ENCODE measurements around the gene RRBP1. TPM values are rescaled to one million over a fixed set of nuclear protein-coding genes. Genes with fewer than 3 reads are reported as not detected.
A peak's percentile ranks its signal among the peaks of the same experiment; 100 is the strongest.

RRBP1 gene, protein sequence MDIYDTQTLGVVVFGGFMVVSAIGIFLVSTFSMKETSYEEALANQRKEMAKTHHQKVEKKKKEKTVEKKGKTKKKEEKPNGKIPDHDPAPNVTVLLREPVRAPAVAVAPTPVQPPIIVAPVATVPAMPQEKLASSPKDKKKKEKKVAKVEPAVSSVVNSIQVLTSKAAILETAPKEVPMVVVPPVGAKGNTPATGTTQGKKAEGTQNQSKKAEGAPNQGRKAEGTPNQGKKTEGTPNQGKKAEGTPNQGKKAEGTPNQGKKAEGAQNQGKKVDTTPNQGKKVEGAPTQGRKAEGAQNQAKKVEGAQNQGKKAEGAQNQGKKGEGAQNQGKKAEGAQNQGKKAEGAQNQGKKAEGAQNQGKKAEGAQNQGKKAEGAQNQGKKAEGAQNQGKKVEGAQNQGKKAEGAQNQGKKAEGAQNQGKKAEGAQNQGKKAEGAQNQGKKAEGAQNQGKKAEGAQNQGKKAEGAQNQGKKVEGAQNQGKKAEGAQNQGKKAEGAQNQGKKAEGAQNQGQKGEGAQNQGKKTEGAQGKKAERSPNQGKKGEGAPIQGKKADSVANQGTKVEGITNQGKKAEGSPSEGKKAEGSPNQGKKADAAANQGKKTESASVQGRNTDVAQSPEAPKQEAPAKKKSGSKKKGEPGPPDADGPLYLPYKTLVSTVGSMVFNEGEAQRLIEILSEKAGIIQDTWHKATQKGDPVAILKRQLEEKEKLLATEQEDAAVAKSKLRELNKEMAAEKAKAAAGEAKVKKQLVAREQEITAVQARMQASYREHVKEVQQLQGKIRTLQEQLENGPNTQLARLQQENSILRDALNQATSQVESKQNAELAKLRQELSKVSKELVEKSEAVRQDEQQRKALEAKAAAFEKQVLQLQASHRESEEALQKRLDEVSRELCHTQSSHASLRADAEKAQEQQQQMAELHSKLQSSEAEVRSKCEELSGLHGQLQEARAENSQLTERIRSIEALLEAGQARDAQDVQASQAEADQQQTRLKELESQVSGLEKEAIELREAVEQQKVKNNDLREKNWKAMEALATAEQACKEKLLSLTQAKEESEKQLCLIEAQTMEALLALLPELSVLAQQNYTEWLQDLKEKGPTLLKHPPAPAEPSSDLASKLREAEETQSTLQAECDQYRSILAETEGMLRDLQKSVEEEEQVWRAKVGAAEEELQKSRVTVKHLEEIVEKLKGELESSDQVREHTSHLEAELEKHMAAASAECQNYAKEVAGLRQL (N-terminal part only)
- total RNA-seq, result 191 TPM

DNA sequence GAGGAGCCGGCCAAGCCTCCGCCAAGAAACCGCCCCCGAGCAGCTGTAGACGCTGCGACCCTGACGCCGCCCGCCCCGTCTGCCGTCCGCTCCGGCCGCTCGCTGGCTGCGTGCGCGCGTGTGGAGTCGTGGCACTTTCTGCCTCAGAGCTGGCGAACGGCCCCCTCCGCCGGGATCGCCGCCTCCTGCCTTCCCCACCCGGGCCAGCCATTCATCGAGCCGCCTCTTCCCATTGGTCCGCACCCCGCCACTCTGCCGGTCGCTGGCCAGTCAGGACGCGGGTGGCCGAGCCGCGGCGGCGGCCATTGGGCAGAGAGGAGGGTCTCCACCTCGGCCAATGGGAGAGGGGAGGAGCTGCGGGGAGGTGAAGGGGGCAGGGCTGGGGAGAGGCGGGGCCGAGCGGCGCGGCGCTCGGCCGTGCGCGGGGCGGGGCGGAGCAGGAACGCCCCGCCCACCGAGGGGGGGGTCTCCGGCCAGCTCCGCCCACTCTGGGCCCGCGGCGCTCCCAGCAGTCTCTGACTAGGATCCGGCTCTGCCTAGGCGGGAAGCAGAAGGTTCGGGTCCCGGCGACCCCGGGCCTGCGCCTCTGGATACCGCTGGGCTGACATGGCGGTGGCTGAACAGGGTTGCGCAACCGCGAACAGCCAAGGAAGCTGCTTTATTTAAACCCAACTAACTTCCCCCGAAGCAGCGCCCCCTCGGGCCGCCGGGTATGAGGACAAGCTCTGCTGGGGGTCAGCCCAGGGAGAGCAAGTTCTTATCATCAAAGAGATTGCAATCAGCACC lies at the start of gene RRBP1:
RRBP1 (minus strand) TSS at position 140 of the 786 bp plus-strand sequence. CDS start 21,735 bp downstream, outside the sequence.
- ATAC-seq (peak; percentile 82), DNase-seq (ENCODE audit: low spot score) (peak; percentile 100)

DNA sequence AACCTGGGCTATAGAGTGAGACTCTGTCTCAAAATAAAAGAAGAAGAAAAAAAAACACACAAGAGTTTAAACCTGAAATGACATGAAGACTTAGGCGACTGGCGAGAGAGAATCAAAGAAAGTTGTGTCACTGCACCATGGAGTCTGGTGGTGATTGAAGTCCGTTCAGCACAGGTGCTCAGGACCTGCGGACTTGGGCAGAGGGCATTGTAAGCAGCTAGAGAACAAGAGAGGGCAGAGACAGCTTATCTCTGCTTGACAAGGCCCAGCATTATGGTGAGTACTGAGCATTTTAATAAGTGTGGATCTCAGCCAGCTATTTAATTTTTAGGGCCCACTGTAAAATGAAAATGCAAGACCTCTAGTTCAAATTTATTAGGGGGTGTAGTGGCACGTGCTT lies 49.2 kb upstream of the RRBP1 start:
- ATAC-seq, result no peak

DNA sequence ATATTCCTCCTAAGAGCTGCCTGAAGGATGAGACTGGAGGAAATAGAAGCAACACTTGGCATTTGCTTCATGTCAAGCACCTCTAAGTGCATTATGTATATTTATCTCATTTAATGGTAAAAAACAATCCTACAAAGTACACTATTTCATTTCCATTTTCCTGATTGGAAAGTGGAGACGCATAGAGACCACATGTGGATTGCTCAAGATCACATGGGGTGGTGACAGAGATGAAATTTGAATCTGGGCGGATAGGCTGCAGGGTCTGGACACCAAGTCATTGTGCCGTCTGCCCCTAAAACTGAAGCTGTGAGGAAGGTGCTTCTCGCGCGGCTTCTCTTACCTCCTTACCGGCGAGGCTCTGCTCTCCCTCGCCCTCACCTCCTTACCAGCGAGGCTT lies 48.0 kb upstream of the RRBP1 start:
- no peak for ATAC-seq
- no peak for DNase-seq (ENCODE audit: low spot score)

More for the DNA sequence above, 49.2 kb upstream of the RRBP1 start:
- DNase-seq (ENCODE audit: low spot score), result no peak

DNA sequence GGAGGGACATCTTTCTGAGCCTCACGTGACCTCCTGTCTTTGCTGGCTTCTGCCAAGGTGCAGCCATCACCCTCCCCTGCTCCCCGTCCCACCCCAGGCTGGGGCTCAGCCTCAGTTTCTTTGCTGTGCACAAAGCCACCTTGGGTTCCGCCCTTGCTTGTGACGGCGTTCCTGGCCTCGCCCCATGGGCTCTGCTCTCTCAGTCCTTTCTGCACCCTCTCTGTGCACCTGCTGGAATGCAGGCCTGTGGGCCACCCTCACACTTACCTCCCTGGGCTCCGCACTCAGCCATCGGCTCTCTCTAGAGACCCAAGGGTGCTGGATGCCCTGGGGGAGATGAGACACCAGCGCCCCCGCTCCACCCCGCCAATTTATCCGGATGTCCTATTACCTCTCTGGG lies 46.0 kb upstream of the RRBP1 start:
- ATAC-seq (no peak), DNase-seq (ENCODE audit: low spot score) (no peak)

DNA sequence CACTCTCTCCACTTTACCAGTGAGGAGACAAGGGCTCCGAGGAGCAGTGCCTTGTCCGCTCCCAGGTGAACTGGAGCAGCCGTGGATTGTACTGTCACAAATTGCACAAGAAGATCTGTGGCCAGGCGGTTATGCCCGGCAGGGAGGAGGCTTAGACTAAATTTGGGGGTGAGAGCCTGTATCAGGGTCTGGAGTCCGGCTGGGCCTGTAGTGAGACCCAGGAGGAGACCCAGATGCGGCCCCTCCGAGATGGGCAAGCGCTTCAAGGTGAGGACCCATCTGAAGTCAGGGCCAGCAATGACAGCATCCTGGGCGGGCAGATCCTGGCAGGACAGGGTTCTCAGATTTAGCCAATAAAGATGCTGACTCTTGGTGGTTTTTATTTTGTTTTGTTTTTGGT lies 45.3 kb upstream of the RRBP1 start:
- ATAC-seq (no peak), DNase-seq (ENCODE audit: low spot score) (no peak)

DNA sequence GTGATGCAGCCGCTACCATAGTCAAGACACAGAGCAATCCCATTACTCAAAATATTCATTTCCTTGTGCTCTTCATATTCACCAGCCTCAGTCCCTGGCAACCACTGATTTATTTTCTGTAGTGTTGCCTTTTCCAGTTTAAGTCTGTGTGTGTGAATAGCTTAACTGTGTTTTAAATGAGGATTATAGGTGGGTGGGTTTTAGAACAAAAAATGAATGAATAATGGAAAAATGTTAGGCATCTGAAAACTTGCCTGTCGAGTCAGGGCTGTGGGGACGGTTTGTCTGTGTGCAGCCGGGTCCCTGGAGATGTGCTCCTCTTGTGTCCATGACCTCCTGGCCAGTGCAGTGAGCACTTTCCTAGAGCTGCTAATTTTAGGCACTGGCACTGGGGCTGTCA lies 44.9 kb upstream of the RRBP1 start:
- no peak for DNase-seq (ENCODE audit: low spot score)
- ATAC-seq, result no peak

DNA sequence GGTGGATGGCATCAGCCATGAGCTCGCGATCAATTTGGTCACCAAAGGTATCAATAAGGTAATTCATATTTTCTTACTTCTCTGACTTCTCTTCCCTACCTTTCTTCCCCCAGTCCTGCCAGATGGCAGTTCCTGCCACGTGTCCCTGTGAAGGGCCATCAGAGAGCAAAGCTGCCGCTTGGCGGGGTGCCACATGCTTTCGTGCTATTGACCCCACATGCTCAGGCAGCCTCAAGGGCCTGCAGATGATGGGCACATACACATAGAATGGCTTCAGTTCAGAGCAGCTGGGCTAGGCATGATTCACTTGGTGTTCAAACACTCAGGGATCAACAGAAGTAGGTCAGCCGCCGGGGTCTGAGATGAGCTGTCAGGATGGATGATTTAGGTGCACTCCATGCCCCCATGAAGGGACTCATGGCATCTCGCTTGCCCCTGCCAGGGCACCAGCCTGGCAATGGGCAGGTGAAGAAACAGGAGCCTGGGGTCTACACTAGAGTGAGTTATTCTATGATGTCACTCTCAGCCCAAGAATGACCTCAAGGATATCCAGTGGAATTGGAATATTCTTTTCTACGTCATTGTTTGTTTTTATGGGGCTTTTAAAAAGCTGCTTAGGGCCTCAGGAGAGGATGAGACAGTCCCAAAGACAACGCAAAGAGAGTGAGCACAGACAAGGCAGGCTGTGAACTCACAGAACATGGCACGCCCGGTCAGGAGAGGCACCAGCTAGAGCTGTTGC lies 43.2 kb upstream of the RRBP1 start:
- ATAC-seq (no peak), DNase-seq (ENCODE audit: low spot score) (no peak)

DNA sequence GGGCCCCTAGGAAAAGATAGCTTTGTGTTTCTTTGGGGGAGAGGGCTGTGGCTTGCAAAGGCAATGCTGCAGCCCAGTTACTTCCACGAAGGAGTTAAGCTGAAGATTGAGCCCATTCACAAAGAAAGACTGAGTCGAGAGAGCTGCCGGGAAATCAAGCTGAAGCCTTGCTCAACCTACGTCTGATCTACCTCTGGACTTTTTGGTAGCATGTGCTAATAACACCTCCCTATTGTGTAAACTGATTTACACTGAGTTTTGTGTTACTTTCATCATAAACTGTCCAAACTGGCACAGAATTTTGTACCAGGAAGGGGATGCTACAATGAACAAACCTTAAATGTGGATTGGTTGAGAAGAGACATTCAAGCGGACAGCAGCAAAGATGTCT lies 41.3 kb upstream of the RRBP1 start:
- no peak for DNase-seq (ENCODE audit: low spot score)

DNA sequence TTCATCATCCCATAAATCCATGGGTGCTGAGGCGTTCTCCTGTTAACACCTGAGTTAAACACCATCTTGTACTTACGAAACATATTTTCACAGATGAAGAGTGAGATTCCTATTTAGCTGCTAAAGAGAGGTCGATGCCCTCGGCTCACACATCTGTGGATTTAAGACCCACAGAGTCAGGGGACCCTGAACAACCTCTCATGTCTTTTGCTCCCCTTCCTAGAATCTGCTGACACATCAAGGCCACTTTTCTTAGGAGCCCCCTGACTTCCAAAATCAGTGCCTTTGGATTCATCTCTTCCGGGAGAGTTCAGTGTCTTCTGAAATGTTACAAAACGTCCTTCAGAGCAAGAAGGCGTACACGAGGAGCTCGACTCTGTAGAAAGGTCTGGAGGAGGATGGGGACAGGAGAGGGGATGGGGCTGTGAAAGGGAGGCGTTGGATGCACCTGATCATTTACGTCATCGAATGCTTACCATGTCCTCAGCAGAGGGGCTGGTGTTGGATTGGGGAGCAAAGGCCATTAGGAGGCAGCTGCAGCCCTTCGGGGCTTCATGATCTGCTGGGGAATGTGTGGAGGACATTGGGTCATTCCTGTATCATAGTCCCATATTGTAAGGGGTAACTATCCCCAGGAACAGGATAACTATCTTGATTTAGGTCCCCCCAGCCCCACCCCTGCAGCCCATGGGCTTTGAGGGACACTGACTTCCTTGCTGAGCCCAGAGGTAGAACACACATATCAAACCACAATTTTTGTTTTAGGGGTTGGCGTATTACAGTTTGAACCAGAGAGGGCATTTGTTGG lies 40.7 kb upstream of the RRBP1 start:
- ATAC-seq, result no peak

More for the DNA sequence above, 41.3 kb upstream of the RRBP1 start:
- no peak for ATAC-seq

DNA sequence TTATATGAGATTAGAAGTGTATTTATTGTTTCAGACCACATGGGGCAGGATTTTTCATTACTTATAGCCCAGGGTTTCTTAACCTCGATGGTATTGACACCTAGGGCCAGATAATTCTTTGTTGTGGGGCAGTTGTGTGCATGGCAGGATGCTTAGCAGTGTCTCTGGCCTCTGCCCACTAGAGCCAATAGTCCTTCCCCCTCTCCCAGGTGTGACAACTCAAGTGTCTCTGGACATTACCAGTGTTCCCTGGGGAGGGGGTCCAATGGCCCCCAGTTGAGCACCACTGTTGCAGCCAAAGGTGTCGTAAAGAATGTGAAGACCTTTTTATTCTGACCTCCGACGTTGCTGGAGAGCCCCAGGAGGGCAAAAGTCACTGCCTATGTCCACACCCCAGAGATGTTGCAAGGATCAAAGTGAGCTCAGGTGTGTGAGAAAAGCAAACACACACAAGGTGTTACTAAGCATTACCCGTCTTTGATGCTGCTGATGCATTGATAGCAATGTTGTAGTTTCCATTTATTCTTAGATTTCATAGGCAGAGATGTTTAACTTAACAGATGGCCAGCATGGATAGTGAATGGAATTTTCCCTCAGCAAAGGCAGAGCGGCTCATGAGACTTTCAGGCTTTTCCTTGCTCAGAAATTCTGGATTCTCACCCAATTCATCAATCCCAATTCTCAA lies 39.9 kb upstream of the RRBP1 start:
- DNase-seq (ENCODE audit: low spot score) (no peak), ATAC-seq (peak; percentile 65)

More for the DNA sequence above, 40.7 kb upstream of the RRBP1 start:
- DNase-seq (ENCODE audit: low spot score), result no peak

DNA sequence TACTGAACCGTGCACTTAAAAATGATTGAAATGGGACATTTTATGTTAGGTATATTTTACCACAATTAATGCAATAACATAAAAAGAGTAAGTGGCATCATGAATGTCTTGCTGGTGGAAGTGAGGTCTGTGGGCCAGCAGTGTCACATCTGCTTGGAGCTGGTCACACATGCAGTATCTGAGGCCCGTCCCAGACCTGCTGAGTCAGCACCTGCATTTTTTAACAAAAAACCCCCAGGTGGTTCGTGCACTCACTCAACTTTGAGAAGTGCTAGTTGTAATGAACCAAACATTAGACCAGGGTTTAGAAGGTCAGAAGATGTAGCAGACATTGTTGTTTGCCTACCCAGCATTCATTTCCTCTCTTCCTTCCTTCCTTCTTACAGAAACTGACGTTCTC lies 38.7 kb upstream of the RRBP1 start:
- ATAC-seq (no peak), DNase-seq (ENCODE audit: low spot score) (no peak)

DNA sequence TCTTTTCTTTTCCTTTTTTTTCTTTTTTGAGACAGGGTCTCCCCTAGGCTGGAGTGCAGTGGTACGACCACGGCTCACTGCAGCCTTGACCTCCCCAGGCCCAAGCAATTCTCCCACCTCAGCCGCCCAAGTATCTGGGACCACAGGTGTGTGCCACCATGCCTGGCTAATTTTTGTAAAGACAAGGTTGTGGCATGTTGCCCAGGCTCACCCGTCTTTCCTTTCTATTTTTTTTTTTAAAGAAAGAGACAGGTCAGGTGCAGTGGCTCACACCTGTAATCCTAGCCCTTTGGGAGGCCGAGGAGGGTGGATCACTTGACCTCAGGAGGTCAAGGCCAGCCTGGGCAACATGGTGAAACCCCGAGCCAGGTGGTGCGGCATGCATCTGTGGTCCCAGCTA lies 34.3 kb upstream of the RRBP1 start:
- ATAC-seq (no peak), DNase-seq (ENCODE audit: low spot score) (no peak)

DNA sequence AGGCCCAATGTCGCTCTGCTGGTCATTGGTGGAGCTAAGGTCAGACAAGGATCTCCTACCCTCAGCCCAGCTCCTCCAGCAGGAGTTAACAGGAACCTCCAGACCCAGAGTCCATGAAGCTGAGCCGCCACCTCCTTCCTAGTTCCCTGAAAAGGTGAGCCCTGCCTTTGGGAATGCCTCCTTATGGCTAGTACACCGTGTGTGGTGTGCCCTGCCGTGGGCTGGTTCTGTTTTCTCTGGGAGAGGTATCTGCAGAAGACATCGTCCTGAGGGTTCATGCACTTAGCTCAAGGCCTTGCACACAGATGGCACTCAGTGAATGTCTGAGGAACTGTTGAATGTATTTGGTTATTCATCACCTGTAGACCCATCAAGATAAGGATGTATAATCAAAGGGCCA lies 33.0 kb upstream of the RRBP1 start:
- no peak for DNase-seq (ENCODE audit: low spot score)
- ATAC-seq, result no peak

DNA sequence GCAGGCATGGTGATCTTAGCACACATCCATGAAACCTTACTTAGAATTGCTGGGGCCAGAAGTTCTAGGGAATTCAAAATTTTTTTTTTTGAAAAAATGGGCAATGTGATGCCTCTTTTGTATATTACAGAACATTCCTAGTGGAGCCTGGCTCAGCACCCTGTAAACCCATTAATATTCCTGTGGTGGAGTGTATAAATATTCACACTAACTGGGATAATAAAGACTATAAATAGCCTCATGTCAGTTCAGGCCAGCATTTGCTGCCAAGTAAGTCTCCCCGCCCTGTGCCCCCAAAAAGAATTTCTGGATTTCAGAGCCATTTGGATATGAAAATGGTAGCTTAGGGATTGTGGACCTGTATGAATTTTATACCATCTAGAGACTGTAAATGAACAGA lies 32.6 kb upstream of the RRBP1 start:
- DNase-seq (ENCODE audit: low spot score) (no peak), ATAC-seq (no peak)

DNA sequence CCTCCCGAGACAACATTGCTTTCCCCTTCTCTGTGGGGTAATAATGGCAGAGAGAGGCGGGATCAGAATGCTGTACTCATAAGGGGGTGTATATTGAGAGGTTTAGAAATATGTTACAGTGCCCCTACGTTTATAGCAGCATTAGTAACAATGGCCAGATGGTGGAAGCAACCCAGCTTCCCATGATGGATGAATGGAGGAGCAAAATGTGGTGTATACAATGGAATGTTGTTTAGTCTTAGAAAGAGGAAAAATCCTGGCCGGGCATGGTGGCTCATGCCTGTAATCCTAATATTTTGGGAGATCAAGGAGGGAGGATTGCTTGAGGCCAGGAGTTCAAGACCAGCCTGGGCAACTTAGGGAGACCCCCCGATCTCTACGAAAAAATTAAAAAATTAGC lies 30.7 kb upstream of the RRBP1 start:
- ATAC-seq, result no peak
- no peak for DNase-seq (ENCODE audit: low spot score)

DNA sequence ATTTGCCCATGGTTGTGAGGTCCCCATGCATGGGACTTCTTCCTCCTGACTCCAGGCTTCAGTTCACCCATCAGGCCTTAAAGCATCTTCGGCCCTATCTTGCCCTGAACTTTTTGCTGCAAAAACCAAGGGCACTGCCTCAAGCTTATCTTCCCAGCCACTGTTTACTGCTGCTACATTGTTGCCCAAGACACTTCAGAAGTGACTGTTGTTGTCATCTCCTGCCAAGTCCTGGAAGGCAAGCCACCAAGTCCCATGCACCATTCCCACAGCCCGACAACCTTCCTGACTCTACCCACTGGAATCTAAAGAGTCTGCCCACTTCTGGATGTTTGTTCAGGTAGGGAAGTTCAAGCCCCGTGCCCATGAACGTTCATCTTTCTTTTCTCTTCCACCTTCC lies 30.2 kb upstream of the RRBP1 start:
- DNase-seq (ENCODE audit: low spot score), result no peak
- ATAC-seq, result no peak

DNA sequence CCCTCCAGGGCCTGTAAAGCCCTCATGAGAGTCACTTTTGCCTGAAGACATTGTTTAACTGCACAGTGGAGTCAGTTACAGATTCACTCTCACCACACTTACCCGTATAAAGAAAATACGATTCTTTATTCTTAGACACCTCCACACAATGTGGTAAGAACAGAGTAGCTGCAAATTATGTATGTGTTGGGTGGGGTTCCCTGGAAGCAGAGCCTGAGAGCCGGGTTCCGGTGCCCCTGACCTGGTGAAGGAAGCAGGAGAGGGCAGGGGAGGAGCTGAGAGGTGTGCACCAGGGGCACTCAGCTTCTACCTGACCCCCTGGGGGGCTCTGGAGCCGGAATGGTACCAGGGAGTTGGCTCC lies 29.2 kb upstream of the RRBP1 start:
- DNase-seq (ENCODE audit: low spot score), result no peak
- no peak for ATAC-seq
